Activated CD4-positive, alpha-beta memory T cell treated with anti-CD3 and anti-CD28 coated beads for 36 hours (primary cell): ENCODE results near the gene NOS3. TPM values are rescaled to one million over a fixed set of nuclear protein-coding genes. Genes with fewer than 3 reads are reported as not detected.

Source experiments
- CTCF ChIA-PET: fragments of 350-600 bp; sonication (Branson Sonifier 250); formaldehyde crosslinking; loops from one replicate; lab custom pipeline; 2021; ENCODE audit warnings: antibody characterized with exemption, inconsistent platforms; lab: Charles Lee
- POLR2A ChIA-PET: fragments of 350-600 bp; sonication (Branson Sonifier 250); formaldehyde crosslinking; loops from one replicate; lab custom pipeline; 2021; ENCODE audit warnings: antibody characterized with exemption; lab: Charles Lee
- DNase-seq: peaks from one replicate; pipeline ENCODE4 v3.0.0-alpha.2; 2020
- H3K27ac Mint-ChIP-seq: one replicate; pipeline ENCODE4 v1.8.0; 2021; ENCODE audit warnings: mixed read lengths
- H3K27me3 Mint-ChIP-seq: one replicate; pipeline ENCODE4 v1.8.0; 2021; ENCODE audit warnings: mixed read lengths
- H3K36me3 Mint-ChIP-seq: one replicate; pipeline ENCODE4 v1.8.0; 2021; ENCODE audit warnings: mixed read lengths
- H3K4me1 Mint-ChIP-seq: one replicate; pipeline ENCODE4 v1.8.0; 2021; ENCODE audit warnings: low read depth, mixed read lengths
- H3K4me3 Mint-ChIP-seq: one replicate; pipeline ENCODE4 v1.8.0; 2021; ENCODE audit warnings: mild to moderate bottlenecking, mixed read lengths
- H3K9me3 Mint-ChIP-seq: one replicate; pipeline ENCODE4 v1.8.0; 2021; ENCODE audit warnings: mixed read lengths
- intact Hi-C: fragments of 100-400 bp; cut with micrococcal nuclease; formaldehyde crosslinking; loops from one replicate; pipeline ENCODE4 v1.15.1; 2023
- total RNA-seq, 2 experiments: library from RNA; stranded (reverse); gene quantifications; one replicate each; pipeline ENCODE4 v1.2.3, GENCODE V29; 2021

The NOS3 gene
- total RNA-seq, 2 experiments from 2014 or later: 10.4 to 13.2 TPM

DNA sequence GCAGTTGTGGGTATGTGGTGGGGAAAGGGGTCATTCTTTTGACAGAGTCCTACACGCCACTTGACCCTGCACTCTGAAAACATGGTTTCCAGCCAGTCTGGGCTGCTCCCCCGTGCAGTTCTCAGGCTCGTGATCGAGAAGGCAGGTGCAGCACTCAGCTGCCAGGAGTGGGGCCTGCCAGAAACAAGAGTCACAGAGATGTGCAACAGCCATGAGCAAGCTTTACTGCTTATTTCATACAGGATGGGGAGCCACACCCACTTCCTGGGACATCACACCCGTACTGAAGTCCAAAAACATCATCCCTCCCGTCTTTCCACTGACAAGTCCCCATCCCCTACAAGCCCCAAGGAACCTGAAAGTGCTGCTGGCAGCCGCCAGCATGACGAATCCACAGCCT is 24.1 kb downstream of the NOS3 start:
- no peaks in the 10 kb centered on the region for H3K36me3 Mint-ChIP-seq
- peak overlapping the region; percentile 93 for H3K27ac Mint-ChIP-seq
- peaks cover 7% of the 10 kb centered on the region for H3K27me3 Mint-ChIP-seq
- no peaks in the 10 kb centered on the region for H3K9me3 Mint-ChIP-seq
- peak; percentile 66 for DNase-seq
- H3K4me3 Mint-ChIP-seq: peak overlapping the region; percentile 83
- CTCF ChIA-PET: interaction anchor here (0.8 to 2.1 kb wide), 4 partner anchors 13 to 117 kb away, joined by 3 to 10 read pairs (median 8); partner anchors contain the start of gene ABCB8
- peaks cover 75% of the 10 kb centered on the region for H3K4me1 Mint-ChIP-seq
- POLR2A ChIA-PET: no interaction called here
- intact Hi-C loops: loop anchor here (1.0 to 5.0 kb wide), 3 partner anchors 13 to 212 kb away; partner anchors contain the start of genes ABCB8, ABCF2 and KCNH2

DNA sequence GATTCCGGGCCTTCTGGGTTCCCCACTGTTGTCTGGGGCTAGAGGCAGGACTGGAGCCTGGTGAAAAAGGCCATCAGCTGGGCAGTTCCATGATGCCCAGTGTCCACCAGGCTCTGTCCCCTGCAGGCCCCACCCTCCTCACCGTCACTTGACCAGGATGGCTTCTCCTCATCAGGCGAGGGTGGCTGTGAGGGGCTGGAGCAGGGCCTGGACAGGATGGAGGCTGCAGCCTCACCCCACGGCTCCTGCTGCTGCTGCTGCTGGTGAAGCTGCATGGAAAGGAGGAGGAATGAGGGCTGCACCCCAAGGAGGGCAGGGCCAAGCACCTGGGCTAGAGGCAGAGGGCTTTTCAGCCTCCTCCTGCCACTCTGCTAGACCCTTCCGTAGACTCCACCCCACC is 25.1 kb downstream of the NOS3 start:
- H3K4me1 Mint-ChIP-seq: peaks cover 65% of the 10 kb centered on the region
- ChIA-PET POLR2A (no interaction called here), CTCF (interaction anchor here (1.0 to 4.4 kb wide), 4 partner anchors 8 to 95 kb away, joined by 3 to 78 read pairs (median 10); no protein-coding TSS in a partner anchor)
- no peak overlapping the region for H3K27ac Mint-ChIP-seq
- intact Hi-C loops: loop anchor here (1.0 to 2.0 kb wide), 2 partner anchors 12 to 211 kb away; partner anchors contain the start of genes ABCB8 and ABCF2
- H3K9me3 Mint-ChIP-seq: no peaks in the 10 kb centered on the region
- no peaks in the 10 kb centered on the region for H3K36me3 Mint-ChIP-seq
- H3K27me3 Mint-ChIP-seq: peaks cover 10% of the 10 kb centered on the region
- H3K4me3 Mint-ChIP-seq: no peak overlapping the region
- no peak for DNase-seq

DNA sequence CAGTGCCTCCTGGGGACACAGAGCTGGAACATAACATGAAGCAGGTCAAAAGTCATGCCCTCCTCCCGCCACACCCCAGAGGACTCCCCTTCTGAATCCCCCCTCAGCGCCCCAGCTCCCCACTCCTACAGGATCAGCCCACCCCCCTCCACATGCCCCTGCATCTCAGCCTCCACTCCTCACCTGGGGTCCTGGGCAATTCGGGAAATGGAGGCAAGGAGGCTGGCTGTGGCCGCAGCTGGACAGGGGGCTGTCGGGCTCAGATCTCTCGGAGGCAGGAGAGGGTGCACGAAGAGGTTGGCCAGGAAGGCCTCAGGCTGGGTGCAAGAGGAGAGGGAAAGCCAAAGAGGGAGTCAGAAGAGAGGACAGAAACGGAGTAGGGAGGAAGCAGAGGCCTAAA is 25.7 kb downstream of the NOS3 start:
- H3K27me3 Mint-ChIP-seq: peaks cover 10% of the 10 kb centered on the region
- intact Hi-C loops: no loop called here
- no peak for DNase-seq
- POLR2A ChIA-PET: no interaction called here
- H3K9me3 Mint-ChIP-seq: no peaks in the 10 kb centered on the region
- H3K4me3 Mint-ChIP-seq: no peak overlapping the region
- no peak overlapping the region for H3K27ac Mint-ChIP-seq
- peaks cover 62% of the 10 kb centered on the region for H3K4me1 Mint-ChIP-seq
- no peaks in the 10 kb centered on the region for H3K36me3 Mint-ChIP-seq
- CTCF ChIA-PET: interaction anchor here (1.0 to 4.4 kb wide), 6 partner anchors 8 to 95 kb away, joined by 3 to 78 read pairs (median 6); partner anchors contain the start of gene ABCB8

DNA sequence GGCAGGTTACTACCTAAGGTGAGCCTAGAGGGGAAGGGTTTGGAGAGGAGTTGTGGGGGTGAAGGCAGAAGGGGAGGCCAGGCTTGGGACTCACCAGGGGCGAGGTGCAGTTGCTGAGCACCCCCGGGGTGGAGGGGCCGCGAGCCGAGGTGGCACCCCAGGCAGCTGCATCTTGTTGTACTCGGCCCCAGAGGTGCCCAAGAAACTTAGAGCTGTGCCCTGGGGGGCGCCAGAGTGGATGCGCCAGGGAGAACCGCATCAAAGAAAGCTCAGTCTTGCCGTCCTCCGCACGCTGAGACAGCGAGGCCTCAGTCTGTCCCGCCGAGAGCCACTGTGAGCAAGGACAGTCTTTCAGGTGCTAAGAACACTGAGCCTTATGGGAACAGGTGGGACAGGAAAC is 26.1 kb downstream of the NOS3 start:
- H3K4me1 Mint-ChIP-seq: peaks cover 57% of the 10 kb centered on the region
- POLR2A ChIA-PET: no interaction called here
- H3K36me3 Mint-ChIP-seq: no peaks in the 10 kb centered on the region
- no peaks in the 10 kb centered on the region for H3K9me3 Mint-ChIP-seq
- CTCF ChIA-PET: interaction anchor here (1.0 to 4.4 kb wide), 7 partner anchors 9 to 94 kb away, joined by 3 to 78 read pairs (median 4); partner anchors contain the start of gene ABCB8
- no peak for DNase-seq
- H3K27ac Mint-ChIP-seq: no peak overlapping the region
- peaks cover 10% of the 10 kb centered on the region for H3K27me3 Mint-ChIP-seq
- intact Hi-C loops: no loop called here
- H3K4me3 Mint-ChIP-seq: no peak overlapping the region

DNA sequence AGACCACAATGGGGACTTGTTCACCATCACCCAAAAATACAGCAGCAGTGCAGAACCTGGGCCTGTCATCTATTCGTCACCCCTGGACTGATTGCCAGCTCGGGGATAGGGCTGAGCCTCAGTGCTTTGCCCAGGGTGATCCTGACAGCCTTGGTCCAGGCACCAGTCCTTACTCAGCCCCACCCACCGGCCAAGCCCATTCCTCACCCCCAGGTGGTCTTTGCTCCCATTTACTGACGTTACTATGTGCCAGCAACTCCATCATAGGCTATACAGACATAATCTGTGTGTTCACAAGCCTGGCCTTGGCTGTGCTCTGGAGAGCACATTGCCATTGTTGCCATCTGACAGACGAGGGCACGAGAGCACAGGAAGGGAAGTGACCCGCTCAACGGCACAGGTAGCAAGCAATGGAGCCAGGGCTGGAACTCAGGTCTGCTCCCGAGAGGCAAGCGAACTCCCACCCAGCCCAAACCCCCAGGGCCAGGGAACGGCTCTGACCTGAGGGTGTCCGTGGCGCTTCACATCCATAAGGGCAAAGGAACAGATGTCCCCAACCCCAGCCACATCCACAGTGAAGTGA is 26.6 kb downstream of the NOS3 start:
- no peaks in the 10 kb centered on the region for H3K9me3 Mint-ChIP-seq
- POLR2A ChIA-PET: interaction anchor here (0.6 to 2.1 kb wide), 3 partner anchors 11 to 215 kb away, joined by 3 to 9 read pairs (median 4); partner anchors contain the start of gene ABCB8
- no peak overlapping the region for H3K27ac Mint-ChIP-seq
- peak overlapping the region; percentile 63 for H3K4me3 Mint-ChIP-seq
- peaks cover 10% of the 10 kb centered on the region for H3K27me3 Mint-ChIP-seq
- no peak for DNase-seq
- CTCF ChIA-PET: interaction anchor here (0.6 to 4.4 kb wide), 16 partner anchors 9 to 179 kb away, joined by 3 to 78 read pairs (median 8); partner anchors contain the start of genes ABCB8 and AGAP3
- no peaks in the 10 kb centered on the region for H3K36me3 Mint-ChIP-seq
- H3K4me1 Mint-ChIP-seq: peaks cover 52% of the 10 kb centered on the region
- intact Hi-C loops: no loop called here

DNA sequence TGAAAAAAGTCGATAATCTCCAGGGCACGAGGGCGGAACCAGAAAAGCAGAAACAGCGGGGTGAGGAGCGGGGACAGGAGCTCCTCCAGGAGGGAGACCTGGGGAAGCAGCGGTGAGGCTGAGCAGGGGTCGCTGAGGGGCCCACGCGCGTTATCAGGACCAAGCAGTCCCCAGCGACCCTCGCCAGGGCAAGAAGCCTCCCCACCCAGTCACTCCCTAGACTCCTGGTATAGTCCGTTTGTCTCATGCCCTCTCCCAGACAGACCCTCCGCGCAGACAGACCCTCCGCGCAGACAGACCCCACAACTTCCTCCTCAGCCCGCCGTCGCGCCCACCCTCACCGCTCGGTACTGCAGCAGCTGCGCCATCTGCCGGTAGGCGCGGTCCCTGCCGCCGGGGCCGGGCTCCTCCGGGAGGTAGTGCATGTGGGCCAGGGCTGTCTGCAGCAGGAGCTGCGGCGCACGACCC is 27.2 kb downstream of the NOS3 start:
- intact Hi-C loops: loop anchor here (1.0 to 2.0 kb wide), 2 partner anchors 55 to 120 kb away; no protein-coding TSS in a partner anchor
- Mint-ChIP-seq H3K9me3 (no peaks in the 10 kb centered on the region), H3K4me3 (peak overlapping the region; percentile 63), H3K4me1 (peaks cover 47% of the 10 kb centered on the region), H3K27me3 (peaks cover 11% of the 10 kb centered on the region), H3K36me3 (no peaks in the 10 kb centered on the region), H3K27ac (no peak overlapping the region)
- CTCF ChIA-PET: interaction anchor here (0.6 to 4.4 kb wide), 32 partner anchors 8 to 239 kb away, joined by 3 to 78 read pairs (median 4); partner anchors contain the start of genes ABCB8, AGAP3 and NOS3
- POLR2A ChIA-PET: interaction anchor here (0.6 to 2.1 kb wide), 6 partner anchors 10 to 215 kb away, joined by 3 to 9 read pairs (median 4); partner anchors contain the start of genes ABCB8 and FASTK
- peak; percentile 86 for DNase-seq

DNA sequence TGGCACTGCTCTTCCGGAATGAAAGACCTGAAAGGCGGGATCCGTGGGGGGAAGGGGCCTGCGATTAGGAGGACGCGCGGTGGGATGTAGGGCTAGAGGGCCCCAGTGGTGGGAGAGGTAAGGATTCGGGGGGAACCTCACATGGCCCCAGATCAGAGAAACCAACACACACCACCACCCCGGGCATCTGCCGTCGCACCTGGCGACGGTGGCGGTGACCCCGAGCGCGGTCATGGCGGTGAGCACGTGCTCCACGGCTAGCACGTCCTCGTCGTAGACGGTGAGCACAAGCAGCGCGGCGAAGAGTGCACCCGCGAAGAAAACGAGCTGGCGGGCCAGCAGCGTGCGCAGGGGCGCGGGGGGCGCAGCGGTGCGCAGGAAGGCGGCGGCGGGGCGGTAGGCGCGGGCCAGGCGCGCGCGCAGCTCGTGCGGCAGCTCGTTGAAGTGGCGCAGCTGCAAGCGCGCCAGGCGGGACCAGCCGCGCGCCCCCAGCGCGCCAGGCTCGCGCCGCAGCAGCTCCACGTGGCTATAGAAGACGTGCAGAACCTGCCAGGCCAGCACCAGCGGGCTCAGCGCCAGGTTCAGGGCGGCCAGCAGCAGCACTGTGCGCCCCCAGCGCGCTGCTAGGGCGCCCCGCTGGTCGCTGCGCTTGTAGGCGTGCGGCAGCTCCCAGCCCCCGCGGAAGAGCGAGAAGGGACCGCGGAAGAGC is 27.8 kb downstream of the NOS3 start:
- ChIA-PET CTCF (interaction anchor here (0.6 to 4.4 kb wide), 29 partner anchors 8 to 240 kb away, joined by 3 to 78 read pairs (median 4); partner anchors contain the start of genes ABCB8, AGAP3 and NOS3), POLR2A (interaction anchor here (0.6 to 2.1 kb wide), 6 partner anchors 10 to 214 kb away, joined by 3 to 9 read pairs (median 4); partner anchors contain the start of genes ABCB8 and FASTK)
- peak; percentile 48 for DNase-seq
- H3K27me3 Mint-ChIP-seq: peaks cover 11% of the 10 kb centered on the region
- intact Hi-C loops: loop anchor here (1.0 to 2.0 kb wide), 2 partner anchors 56 to 120 kb away; no protein-coding TSS in a partner anchor
- no peak overlapping the region for H3K27ac Mint-ChIP-seq
- H3K4me1 Mint-ChIP-seq: peaks cover 43% of the 10 kb centered on the region
- H3K9me3 Mint-ChIP-seq: no peaks in the 10 kb centered on the region
- no peaks in the 10 kb centered on the region for H3K36me3 Mint-ChIP-seq
- peak overlapping the region; percentile 63 for H3K4me3 Mint-ChIP-seq

DNA sequence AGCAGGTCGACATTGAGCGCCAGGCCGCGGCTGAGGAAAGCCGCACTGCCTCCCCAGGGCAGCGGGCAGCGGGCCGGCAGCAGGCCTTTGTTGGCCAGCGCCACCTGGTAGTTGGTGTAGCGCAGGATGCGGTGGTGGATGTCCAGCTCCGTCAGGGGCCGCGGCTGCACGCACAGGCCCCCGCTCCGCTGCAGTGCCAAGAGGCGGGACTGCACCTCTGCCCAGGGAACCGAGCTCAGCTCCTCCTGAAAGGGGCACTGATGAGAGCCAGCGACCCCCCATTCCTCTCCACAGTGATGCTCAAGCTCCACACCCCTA is 28.3 kb downstream of the NOS3 start:
- intact Hi-C loops: loop anchor here (2.0 kb wide), 1 partner anchor 56 kb away; no protein-coding TSS in a partner anchor
- CTCF ChIA-PET: interaction anchor here (0.9 to 4.4 kb wide), 22 partner anchors 9 to 121 kb away, joined by 3 to 78 read pairs (median 6); partner anchors contain the start of genes ABCB8, AGAP3 and NOS3
- Mint-ChIP-seq H3K27ac (no peak overlapping the region), H3K4me3 (no peak overlapping the region), H3K4me1 (peaks cover 42% of the 10 kb centered on the region), H3K27me3 (peaks cover 11% of the 10 kb centered on the region), H3K9me3 (no peaks in the 10 kb centered on the region), H3K36me3 (no peaks in the 10 kb centered on the region)
- POLR2A ChIA-PET: interaction anchor here (1.0 to 2.1 kb wide), 4 partner anchors 9 to 62 kb away, joined by 4 to 9 read pairs (median 6); partner anchors contain the start of genes ABCB8 and FASTK
- DNase-seq: no peak

DNA sequence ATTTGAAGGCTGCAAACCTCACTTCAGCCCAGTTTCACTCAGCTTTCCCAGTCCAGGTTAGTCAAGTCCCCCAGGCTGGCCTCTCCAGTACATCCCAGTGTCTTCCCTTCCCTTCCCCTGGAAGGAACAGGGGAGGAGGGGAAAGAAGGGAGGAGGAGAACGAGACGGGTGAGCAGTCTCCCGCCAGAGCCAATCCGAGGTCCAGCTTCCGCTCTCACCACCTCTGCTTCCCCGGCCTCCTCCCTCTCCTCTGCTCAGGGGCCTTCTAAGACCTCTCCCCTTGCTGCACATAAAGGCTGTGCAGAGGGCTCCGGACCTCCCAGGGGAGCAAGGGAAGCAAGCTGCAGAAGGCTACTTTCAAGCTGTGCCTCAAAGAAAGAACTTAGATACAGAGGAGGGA is 29.4 kb downstream of the NOS3 start:
- POLR2A ChIA-PET: interaction anchor here (0.6 kb wide), 1 partner anchor 662 kb away, joined by 6 read pairs; no protein-coding TSS in a partner anchor
- Mint-ChIP-seq H3K4me3 (no peak overlapping the region), H3K9me3 (no peaks in the 10 kb centered on the region), H3K27me3 (peaks cover 11% of the 10 kb centered on the region), H3K27ac (no peak overlapping the region), H3K36me3 (no peaks in the 10 kb centered on the region), H3K4me1 (peaks cover 31% of the 10 kb centered on the region)
- CTCF ChIA-PET: interaction anchor here (0.6 to 4.4 kb wide), 5 partner anchors 8 to 720 kb away, joined by 3 to 78 read pairs (median 3); partner anchors contain the start of gene ABCB8
- intact Hi-C loops: no loop called here
- DNase-seq: no peak

DNA sequence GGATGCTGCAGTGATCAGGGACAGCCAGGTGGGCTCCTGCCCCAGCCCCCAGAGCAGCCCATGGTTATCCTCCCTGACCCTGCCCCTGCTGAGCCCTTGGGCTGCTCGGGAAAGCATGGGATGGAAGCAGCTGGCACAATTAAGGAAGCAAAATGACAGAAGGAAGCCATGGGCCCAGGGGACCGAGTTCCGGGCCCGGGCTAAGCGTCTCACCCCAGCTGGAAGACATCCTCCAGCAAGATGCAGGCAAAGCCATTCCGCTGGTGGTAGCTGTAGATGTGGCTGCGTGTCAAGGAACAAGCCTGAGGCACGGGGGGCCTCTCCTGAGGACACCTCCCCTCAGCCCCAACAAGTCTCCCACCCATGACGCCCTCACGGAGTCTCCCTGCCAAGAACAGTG is 32.4 kb downstream of the NOS3 start:
- POLR2A ChIA-PET: interaction anchor here (1.2 kb wide), 1 partner anchor 12 kb away, joined by 4 read pairs; no protein-coding TSS in a partner anchor
- no peak overlapping the region for H3K4me3 Mint-ChIP-seq
- no peak overlapping the region for H3K27ac Mint-ChIP-seq
- peaks cover 11% of the 10 kb centered on the region for H3K27me3 Mint-ChIP-seq
- H3K4me1 Mint-ChIP-seq: peaks cover 17% of the 10 kb centered on the region
- CTCF ChIA-PET: no interaction called here
- intact Hi-C loops: no loop called here
- no peak for DNase-seq
- no peaks in the 10 kb centered on the region for H3K9me3 Mint-ChIP-seq
- H3K36me3 Mint-ChIP-seq: no peaks in the 10 kb centered on the region

DNA sequence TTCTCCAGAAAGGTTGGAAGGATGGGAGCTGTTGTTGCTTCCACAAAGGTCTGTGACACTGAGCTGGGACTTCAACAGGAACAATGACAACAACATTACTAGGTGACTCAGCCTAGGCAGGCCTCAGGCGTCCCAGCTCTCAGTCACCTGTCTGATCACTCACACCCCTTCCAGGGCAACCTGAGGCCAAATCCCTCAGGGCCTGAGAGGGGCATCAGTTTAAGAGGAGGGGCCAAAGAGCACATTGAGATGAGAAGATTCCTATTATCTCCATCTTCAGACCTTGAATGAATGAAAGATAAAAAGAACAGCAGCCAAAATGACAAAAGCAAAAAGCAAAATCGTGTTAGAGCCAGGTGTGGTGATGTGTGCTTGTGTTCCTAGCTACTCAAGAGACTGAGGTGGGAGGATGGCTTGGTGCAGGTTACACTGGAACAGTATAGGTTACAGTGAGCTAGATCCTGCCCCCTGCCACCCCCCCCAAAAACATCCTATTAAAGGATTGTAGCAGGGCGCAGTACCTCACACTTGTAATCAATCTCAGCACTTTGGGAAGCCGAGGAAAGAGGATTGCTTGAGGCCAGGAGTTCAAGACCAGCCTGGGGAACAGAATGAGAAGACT is 33.7 kb downstream of the NOS3 start, which contains the start of gene ATG9B:
Gene ATG9B, minus strand, starts transcription at position 60 of the 622 bp plus-strand sequence. CDS start 71 bp downstream, outside the sequence.
- no peak within 1 kb of the TSS for H3K27ac Mint-ChIP-seq

More for the DNA sequence above, 33.7 kb downstream of the NOS3 start, which contains the start of gene ATG9B:
- H3K4me3 Mint-ChIP-seq: no peak within 1 kb of the TSS
- peaks cover 15% of the 10 kb centered on the region for H3K4me1 Mint-ChIP-seq
- ChIA-PET POLR2A (interaction anchor here (1.2 to 1.7 kb wide), 3 partner anchors 11 to 56 kb away, joined by 3 to 4 read pairs (median 4); partner anchors contain the start of gene FASTK), CTCF (no interaction called here)
- intact Hi-C loops: no loop called here
- peaks cover 2% of the 10 kb centered on the region for H3K36me3 Mint-ChIP-seq
- no peak for DNase-seq
- no peaks in the 10 kb centered on the region for H3K9me3 Mint-ChIP-seq
- H3K27me3 Mint-ChIP-seq: peaks cover 5% of the 10 kb centered on the region
